NCI-H2196 treated with DMSO at 0.1 percent for 48 hours (cell line): Measurements from ENCODE around the gene PARD6G.

Source experiments
- DNase-seq: peaks from one replicate; lab custom pipeline; 2025; ENCODE audit not compliant: unreplicated experiment; lab: John Stamatoyannopoulos, UW

Gene PARD6G

GRCh38 chr18:80149667-80150066, 97.6 kb downstream of the PARD6G start:
- DNase-seq, result no peak

GRCh38 chr18:80148326-80149199, 98.8 kb downstream of the PARD6G start:
- DNase-seq, result no peak

GRCh38 chr18:80147418-80148325, 99.6 kb downstream of the PARD6G start:
- DNase-seq, result peak; percentile 19

GRCh38 chr18:80147037-80147417, 100.3 kb downstream of the PARD6G start:
- no peak for DNase-seq

- no peak for DNase-seq
Measured at GRCh38 chr18:80145196-80145804, 102.0 kb downstream of the PARD6G start.

- no peak for DNase-seq
Measured at GRCh38 chr18:80143881-80144280, 103.4 kb downstream of the PARD6G start.

- no peak for DNase-seq
Measured at GRCh38 chr18:80140455-80140985, 106.8 kb downstream of the PARD6G start.

- DNase-seq, result no peak
Measured at GRCh38 chr18:80137976-80138375, 109.3 kb downstream of the PARD6G start.

GRCh38 chr18:80137137-80137536, 110.2 kb downstream of the PARD6G start:
- DNase-seq, result no peak

GRCh38 chr18:80136679-80137078, 110.6 kb downstream of the PARD6G start:
- DNase-seq, result no peak

- DNase-seq, result no peak
Measured at GRCh38 chr18:80135136-80135535, 112.2 kb downstream of the PARD6G start.

- no peak for DNase-seq
Measured at GRCh38 chr18:80133124-80133523, 114.2 kb downstream of the PARD6G start.

- DNase-seq, result no peak
Measured at GRCh38 chr18:80132180-80132812, 115.0 kb downstream of the PARD6G start.

- no peak for DNase-seq
Measured at GRCh38 chr18:80130555-80130954, 116.8 kb downstream of the PARD6G start.

- DNase-seq, result no peak
Measured at GRCh38 chr18:80129672-80130367, 117.5 kb downstream of the PARD6G start.

- no peak for DNase-seq
Measured at GRCh38 chr18:80127635-80128034, 119.7 kb downstream of the PARD6G start.

- no peak for DNase-seq
Measured at GRCh38 chr18:80126797-80127196, 120.5 kb downstream of the PARD6G start.

- DNase-seq, result no peak
Measured at GRCh38 chr18:80124131-80124530, 123.2 kb downstream of the PARD6G start.

- no peak for DNase-seq
Measured at GRCh38 chr18:80120932-80121331, 126.4 kb downstream of the PARD6G start.

- no peak for DNase-seq
Measured at GRCh38 chr18:80119111-80119510, 128.2 kb downstream of the PARD6G start.
